BJ (cell line): ENCODE data around the gene RNF133. TPM values are rescaled to one million over a fixed set of nuclear protein-coding genes. Genes with fewer than 3 reads are reported as not detected.

Source experiments
- CTCF ChIA-PET: fragments of 350-600 bp; formaldehyde crosslinking; extraction: SDS; loops from one replicate; lab custom pipeline; 2021; ENCODE audit warnings: antibody characterized with exemption, inconsistent platforms; lab: Yijun Ruan, JAX
- POLR2A ChIA-PET: fragments of 300-600 bp; sonication (Branson Sonifier 250); formaldehyde crosslinking; extraction: SDS; loops from one replicate; lab custom pipeline; 2021; ENCODE audit warnings: antibody characterized with exemption; lab: Charles Lee
- DNase-seq: peaks from one replicate; pipeline ENCODE4 v3.0.0-alpha.2; 2011; ENCODE audit warnings: low read depth
- H3K27me3 ChIP-seq: 2 replicates; pipeline ENCODE4 v1.6.0; 2011; ENCODE audit warnings: low read length; ENCODE audit not compliant: control insufficient read depth, insufficient read depth
- H3K36me3 ChIP-seq: 2 replicates; pipeline ENCODE4 v1.5.1; 2011; ENCODE audit warnings: low read length; ENCODE audit not compliant: control insufficient read depth, insufficient read depth
- H3K4me3 ChIP-seq: 2 replicates; pipeline ENCODE4 v1.5.1; 2011; ENCODE audit warnings: low read depth, mild to moderate bottlenecking, control low read depth, low read length
- polyA minus RNA-seq: library from RNA; depleted of rRNA, polyadenylated mRNA; stranded (reverse); fragments of >200 nt; gene quantifications from 2 replicates; pipeline ENCODE4 v1.2.3, GENCODE V29; 2011; rRNA and poly(A)+ RNA removed
- polyA plus RNA-seq: library from polyadenylated mRNA; depleted of rRNA; stranded (reverse); fragments of >200 nt; gene quantifications from 2 replicates; pipeline ENCODE4 v1.2.3, GENCODE V29; 2011; rRNA removed
- TF ChIP-seq, protein P1 (sequence below): IDR thresholded peaks from 2 replicates; pipeline ENCODE4 v1.5.1; 2011; ENCODE audit warnings: low read depth, mild to moderate bottlenecking, control low read depth, inconsistent platforms, low read length, moderate library complexity; ENCODE audit not compliant: insufficient read depth

Gene RNF133, protein sequence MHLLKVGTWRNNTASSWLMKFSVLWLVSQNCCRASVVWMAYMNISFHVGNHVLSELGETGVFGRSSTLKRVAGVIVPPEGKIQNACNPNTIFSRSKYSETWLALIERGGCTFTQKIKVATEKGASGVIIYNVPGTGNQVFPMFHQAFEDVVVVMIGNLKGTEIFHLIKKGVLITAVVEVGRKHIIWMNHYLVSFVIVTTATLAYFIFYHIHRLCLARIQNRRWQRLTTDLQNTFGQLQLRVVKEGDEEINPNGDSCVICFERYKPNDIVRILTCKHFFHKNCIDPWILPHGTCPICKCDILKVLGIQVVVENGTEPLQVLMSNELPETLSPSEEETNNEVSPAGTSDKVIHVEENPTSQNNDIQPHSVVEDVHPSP
- polyA plus RNA-seq (not detected in 2 replicates), polyA minus RNA-seq (not detected in 2 replicates)

DNA sequence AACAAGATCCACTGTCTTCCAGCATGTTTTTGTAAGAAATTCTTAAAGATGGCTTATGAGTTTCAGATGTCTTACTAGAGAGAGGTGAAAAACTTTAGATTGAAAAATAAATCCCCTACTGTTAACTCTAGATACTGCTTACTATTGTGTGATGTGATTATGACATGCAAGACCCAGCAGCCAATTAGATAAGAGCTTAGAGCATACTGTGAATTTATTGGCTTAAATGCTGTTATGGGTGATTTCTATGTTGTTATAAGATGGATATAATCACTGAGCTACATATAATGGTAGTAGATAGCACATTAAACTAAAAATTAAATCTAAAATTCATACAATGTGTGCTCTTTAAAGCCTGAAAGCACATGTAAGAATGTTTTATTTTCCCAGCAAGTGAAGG lies at the start of gene RNF133:
Gene RNF133 (minus strand): TSS at position 101 of the 400 bp plus-strand sequence. CDS start 199 bp downstream, outside the sequence.
- TF ChIP-seq, protein P1, sequence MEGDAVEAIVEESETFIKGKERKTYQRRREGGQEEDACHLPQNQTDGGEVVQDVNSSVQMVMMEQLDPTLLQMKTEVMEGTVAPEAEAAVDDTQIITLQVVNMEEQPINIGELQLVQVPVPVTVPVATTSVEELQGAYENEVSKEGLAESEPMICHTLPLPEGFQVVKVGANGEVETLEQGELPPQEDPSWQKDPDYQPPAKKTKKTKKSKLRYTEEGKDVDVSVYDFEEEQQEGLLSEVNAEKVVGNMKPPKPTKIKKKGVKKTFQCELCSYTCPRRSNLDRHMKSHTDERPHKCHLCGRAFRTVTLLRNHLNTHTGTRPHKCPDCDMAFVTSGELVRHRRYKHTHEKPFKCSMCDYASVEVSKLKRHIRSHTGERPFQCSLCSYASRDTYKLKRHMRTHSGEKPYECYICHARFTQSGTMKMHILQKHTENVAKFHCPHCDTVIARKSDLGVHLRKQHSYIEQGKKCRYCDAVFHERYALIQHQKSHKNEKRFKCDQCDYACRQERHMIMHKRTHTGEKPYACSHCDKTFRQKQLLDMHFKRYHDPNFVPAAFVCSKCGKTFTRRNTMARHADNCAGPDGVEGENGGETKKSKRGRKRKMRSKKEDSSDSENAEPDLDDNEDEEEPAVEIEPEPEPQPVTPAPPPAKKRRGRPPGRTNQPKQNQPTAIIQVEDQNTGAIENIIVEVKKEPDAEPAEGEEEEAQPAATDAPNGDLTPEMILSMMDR = no peak
- Histone ChIP-seq H3K4me3 (no peak within 1 kb of the TSS), H3K27me3 (no peaks in the 10 kb centered on the region), H3K36me3 (no peaks in the 10 kb centered on the region)
- POLR2A ChIA-PET = no interaction called here
- no peak for DNase-seq
- CTCF ChIA-PET = no interaction called here

DNA sequence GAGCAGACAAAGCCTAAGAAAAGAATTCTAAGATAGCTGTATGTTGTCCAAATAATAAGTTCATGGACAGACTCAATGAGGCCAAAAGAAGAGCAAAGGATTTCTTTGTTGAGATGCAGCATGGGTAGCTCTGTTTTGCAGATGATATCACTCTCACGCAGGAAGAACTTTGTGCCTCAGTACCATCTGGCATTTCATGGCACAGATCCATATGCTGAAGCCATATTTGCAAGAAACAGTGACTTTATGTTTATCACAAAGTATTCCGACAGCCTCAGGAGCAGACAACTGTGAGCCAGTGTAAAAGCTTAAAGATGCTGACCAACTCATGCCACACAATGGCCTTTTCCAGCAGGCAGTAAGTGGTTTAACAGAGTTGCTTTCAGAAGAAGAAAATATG lies 49.3 kb upstream of the RNF133 start:
- CTCF ChIA-PET = no interaction called here
- Histone ChIP-seq H3K4me3 (no peak overlapping the region), H3K36me3 (no peaks in the 10 kb centered on the region), H3K27me3 (no peaks in the 10 kb centered on the region)
- POLR2A ChIA-PET = no interaction called here
- TF ChIP-seq, protein P1 = no peak
- DNase-seq = no peak

DNA sequence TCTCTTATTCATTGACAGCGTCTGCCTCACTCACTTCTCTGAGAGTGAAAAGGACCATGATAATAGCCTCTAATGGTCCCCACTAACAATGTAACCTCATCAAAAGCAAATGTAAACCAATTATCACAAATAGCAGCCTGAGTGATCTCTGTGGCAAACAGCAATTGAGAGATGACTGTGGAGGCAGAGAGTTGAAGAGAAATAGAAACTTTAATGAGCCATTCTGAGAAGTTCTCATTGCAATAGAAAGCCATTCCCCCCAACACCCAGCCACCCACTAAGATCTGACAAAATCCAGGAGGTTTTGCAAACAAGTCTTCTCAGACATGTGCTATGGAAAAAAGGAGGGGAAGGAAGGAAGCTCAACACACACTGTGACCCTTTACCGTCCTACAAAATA lies 48.0 kb upstream of the RNF133 start:
- TF ChIP-seq, protein P1 = no peak
- H3K36me3 ChIP-seq = no peaks in the 10 kb centered on the region
- ChIA-PET POLR2A (no interaction called here), CTCF (no interaction called here)
- no peaks in the 10 kb centered on the region for H3K27me3 ChIP-seq
- no peak overlapping the region for H3K4me3 ChIP-seq
- no peak for DNase-seq

DNA sequence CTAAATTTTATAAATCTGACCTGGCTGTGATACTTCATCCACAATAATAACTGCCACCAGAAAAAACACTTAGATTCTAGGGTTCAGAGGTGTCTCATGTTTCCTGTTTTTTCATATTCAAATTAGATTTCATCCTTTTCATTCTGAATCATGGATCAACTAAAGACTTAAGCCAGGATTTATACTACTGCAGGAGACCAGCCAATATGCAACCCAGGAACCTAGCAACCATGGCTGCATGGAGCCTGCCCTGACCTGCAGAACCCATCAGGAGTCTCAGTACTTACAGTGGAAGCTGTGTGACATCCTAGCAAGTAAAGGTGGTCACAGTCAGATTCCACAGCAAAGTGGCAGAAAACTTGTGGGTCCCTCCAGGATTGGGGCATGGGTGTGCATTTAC lies 44.3 kb upstream of the RNF133 start:
- no peak for DNase-seq
- CTCF ChIA-PET = no interaction called here
- TF ChIP-seq, protein P1 = no peak
- no peak overlapping the region for H3K4me3 ChIP-seq
- POLR2A ChIA-PET = no interaction called here
- H3K27me3 ChIP-seq = no peaks in the 10 kb centered on the region
- H3K36me3 ChIP-seq = no peaks in the 10 kb centered on the region

DNA sequence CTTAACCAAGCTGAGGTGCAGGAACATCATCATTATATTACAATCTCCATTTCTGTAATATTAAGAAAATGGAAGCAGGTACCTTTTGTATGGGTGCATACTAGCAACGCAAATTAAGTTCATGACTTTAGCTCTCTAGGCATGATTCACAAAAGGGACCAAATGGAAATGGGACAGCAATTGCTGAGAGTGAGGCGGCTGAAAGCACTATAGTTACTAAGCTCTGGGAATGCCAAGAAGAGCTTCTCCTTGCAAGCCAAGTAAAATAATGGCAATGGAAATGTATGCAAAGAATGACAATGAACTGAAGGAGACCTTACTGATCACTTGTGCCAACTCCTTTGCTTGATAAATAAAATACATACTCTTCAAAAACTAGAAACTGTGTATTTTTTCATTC lies 40.0 kb upstream of the RNF133 start:
- POLR2A ChIA-PET = no interaction called here
- H3K36me3 ChIP-seq = no peaks in the 10 kb centered on the region
- DNase-seq = no peak
- H3K4me3 ChIP-seq = no peak overlapping the region
- TF ChIP-seq, protein P1 = no peak
- no peaks in the 10 kb centered on the region for H3K27me3 ChIP-seq
- CTCF ChIA-PET = no interaction called here
